ENCODE measurements around the gene SQOR.

- TF ChIP-seq CTCF (IDR thresholded peaks at IDR 0.05 in 8 of 11, conservative IDR thresholded peaks at IDR 0.05 in 3 of 11), result no peak
- TF ChIP-seq POLR2AphosphoS5 (IDR thresholded peaks at IDR 0.05), result no peak
- TF ChIP-seq POLR2A (IDR thresholded peaks at IDR 0.05), result no peak
These were observed 31.5 kb downstream of the SQOR start for GRCh38 chr15:45666119-45666875.

Measured in spleen (tissue), 7 donors.